ENCODE measurements around the gene ITK. TPM values are rescaled to one million over a fixed set of nuclear protein-coding genes. Genes with fewer than 3 reads are reported as not detected.

ITK gene
- total and polyA plus RNA-seq, 2 of the 8 experiments (the other 6 are each of a cell fraction or from before 2014, with no cell fraction given): 0.05 TPM; not detected in 1

GRCh38 chr5:157159209-157159751 is 21.4 kb upstream of the ITK start:
- H3K23ac ChIP-seq (ENCODE audit: insufficient read length): no peak overlapping the region
- no peak overlapping the region for H3K27ac ChIP-seq (ENCODE audit: low read depth, low read length)
- no peaks in the 10 kb centered on the region for H3K9me3 ChIP-seq (ENCODE audit: insufficient read depth in 2 of 2, low read depth in 1 of 2, low read length in 1 of 2)
- H3K14ac ChIP-seq (ENCODE audit: insufficient read length): no peak overlapping the region
- H3K23me2 ChIP-seq (ENCODE audit: low read depth, low read length): no peaks in the 10 kb centered on the region
- no peaks in the 10 kb centered on the region for H3K27me3 ChIP-seq (replicated peaks in 1 of 4; ENCODE audit: control insufficient read depth in 3 of 4, extremely low read depth in 1 of 4, insufficient read depth in 3 of 4, low read length in 3 of 4)
- no peak overlapping the region for H2BK120ac ChIP-seq (replicated peaks; ENCODE audit: low read depth, low read length)
- no peaks in the 10 kb centered on the region for H4K20me1 ChIP-seq (replicated peaks in 1 of 2; ENCODE audit: control insufficient read depth in 1 of 2, insufficient read depth in 2 of 2, low read length in 2 of 2)
- H3K4ac ChIP-seq (replicated peaks; ENCODE audit: insufficient read length, low read depth, low read length): no peak overlapping the region
- ChIA-PET POLR2A (ENCODE audit: partially characterized antibody) (no interaction called here), CTCF (ENCODE audit: partially characterized antibody) (no interaction called here)
- H3K4me3 ChIP-seq (ENCODE audit: extremely low read depth in 1 of 4, insufficient read depth in 2 of 4, low read depth in 3 of 4, low read length in 4 of 4): no peak overlapping the region
- H3K4me2 ChIP-seq (ENCODE audit: insufficient read depth in 1 of 2, low read depth in 2 of 2, low read length in 2 of 2): no peak overlapping the region
- DNase-seq (ENCODE audit: low read depth in 1 of 2, low spot score in 2 of 2) (no peak), FAIRE-seq (no peak)
- H3K56ac ChIP-seq (replicated peaks; ENCODE audit: insufficient read length, low read depth, low read length): no peak overlapping the region
- H3K36me3 ChIP-seq (ENCODE audit: control insufficient read depth in 2 of 4, insufficient read depth in 4 of 4, low read length in 3 of 4): no peaks in the 10 kb centered on the region
- no peak overlapping the region for H2AFZ ChIP-seq (ENCODE audit: low read length)
- no peak overlapping the region for H2BK5ac ChIP-seq (ENCODE audit: low read depth, low read length)
- H3K9ac ChIP-seq (replicated peaks in 1 of 4; ENCODE audit: extremely low read depth in 1 of 4, low read depth in 3 of 4, low read length in 3 of 4): no peak overlapping the region
- no peak overlapping the region for H4K91ac ChIP-seq (replicated peaks; ENCODE audit: insufficient read length, low read length)
- TF ChIP-seq YY1 (IDR thresholded peaks at IDR 0.05; ENCODE audit: low read depth, low read length): no peak
- no peak for TF ChIP-seq RXRA (IDR thresholded peaks at IDR 0.05; ENCODE audit: insufficient read depth, low read depth, low read length)
- no peak for TF ChIP-seq ZNF274 (IDR thresholded peaks at IDR 0.05; ENCODE audit: borderline replicate concordance, extremely low read depth, low read length)
- TF ChIP-seq EGR1 (IDR thresholded peaks at IDR 0.05; ENCODE audit: borderline replicate concordance, low read depth, low read length): no peak
- TF ChIP-seq SP4 (IDR thresholded peaks at IDR 0.05; ENCODE audit: low read length): no peak
- no peaks in the 10 kb centered on the region for H3K4me1 ChIP-seq (replicated peaks in 1 of 4; ENCODE audit: control insufficient read depth in 3 of 4, insufficient read depth in 4 of 4, low read length in 3 of 4)
- no peak overlapping the region for H3K18ac ChIP-seq (ENCODE audit: extremely low read depth, low read length)
- no peak overlapping the region for H2BK12ac ChIP-seq (ENCODE audit: low read depth, low read length)
- H2AK5ac ChIP-seq (ENCODE audit: low read depth, low read length): no peak overlapping the region
- no peak overlapping the region for H4K8ac ChIP-seq (ENCODE audit: extremely low read depth, insufficient read depth, low read length)
- no peak overlapping the region for H4K5ac ChIP-seq (ENCODE audit: insufficient read length, low read depth, low read length)
- H2BK15ac ChIP-seq (ENCODE audit: low read length): no peak overlapping the region
- no peaks in the 10 kb centered on the region for H3K79me2 ChIP-seq (ENCODE audit: control insufficient read depth in 1 of 2, insufficient read depth in 2 of 2, low read length in 2 of 2)
- no peaks in the 10 kb centered on the region for H3K79me1 ChIP-seq (ENCODE audit: low read depth, low read length)
- 90% methylated on average over 6 of the region's 6 CpGs; no CpG with 5 or more reads in 1 of the 2 experiments for WGBS, 2 experiments (ENCODE audit: extremely low coverage in 1 of 2, insufficient coverage in 1 of 2, insufficient read length in 1 of 2, insufficient replicate concordance in 2 of 2, low coverage in 1 of 2, low lambda C conversion rate in 2 of 2, missing lambda C conversion rate in 1 of 2)
- H2BK20ac ChIP-seq (ENCODE audit: low read length): no peak overlapping the region

Data from H1 (cell line).